ENCODE data around the gene LDB1. TPM values are rescaled to one million over a fixed set of nuclear protein-coding genes. Genes with fewer than 3 reads are reported as not detected.

The LDB1 gene
- total and polyA plus RNA-seq, 2 of the 13 experiments (the other 11 are each of a cell fraction or from before 2014, with no cell fraction given), result 17.2 to 45.5 TPM

DNA sequence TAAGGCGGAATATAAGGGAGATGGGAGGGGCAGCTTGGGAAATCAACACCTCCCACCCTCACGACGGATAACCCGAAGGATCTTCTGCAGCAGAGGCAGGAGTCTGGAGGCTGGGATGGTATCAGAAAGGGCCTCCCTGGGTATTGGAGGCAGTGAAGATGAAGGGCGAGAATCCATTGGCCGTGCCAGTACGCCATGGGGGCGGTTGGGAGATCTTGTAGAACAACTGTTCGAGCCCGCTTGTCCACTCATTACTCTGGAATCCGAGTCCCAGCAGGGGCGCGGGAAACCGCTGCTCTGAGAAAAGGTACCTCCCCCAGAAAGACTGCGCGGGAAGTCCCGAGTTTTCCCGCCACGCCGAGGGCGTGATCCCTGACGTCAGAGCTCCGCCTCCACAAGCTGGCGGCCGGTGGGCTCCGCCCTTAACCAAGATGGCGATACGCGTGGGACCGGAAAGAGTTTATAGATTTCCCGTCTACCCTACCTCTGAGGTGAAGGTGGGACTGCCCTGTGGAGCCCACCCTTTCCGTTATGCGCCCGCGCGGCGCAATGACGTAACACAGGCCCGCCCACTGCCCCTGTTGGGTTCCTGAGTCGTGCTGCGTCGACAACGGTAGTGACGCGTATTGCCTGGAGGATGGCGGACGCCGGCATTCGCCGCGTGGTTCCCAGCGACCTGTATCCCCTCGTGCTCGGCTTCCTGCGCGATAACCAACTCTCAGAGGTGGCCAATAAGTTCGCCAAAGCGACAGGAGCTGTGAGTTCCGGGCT lies 31.8 kb upstream of the LDB1 start, which contains the start of gene NOLC1 (continued):
- TF ChIP-seq, protein P1, sequence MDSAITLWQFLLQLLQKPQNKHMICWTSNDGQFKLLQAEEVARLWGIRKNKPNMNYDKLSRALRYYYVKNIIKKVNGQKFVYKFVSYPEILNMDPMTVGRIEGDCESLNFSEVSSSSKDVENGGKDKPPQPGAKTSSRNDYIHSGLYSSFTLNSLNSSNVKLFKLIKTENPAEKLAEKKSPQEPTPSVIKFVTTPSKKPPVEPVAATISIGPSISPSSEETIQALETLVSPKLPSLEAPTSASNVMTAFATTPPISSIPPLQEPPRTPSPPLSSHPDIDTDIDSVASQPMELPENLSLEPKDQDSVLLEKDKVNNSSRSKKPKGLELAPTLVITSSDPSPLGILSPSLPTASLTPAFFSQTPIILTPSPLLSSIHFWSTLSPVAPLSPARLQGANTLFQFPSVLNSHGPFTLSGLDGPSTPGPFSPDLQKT (CRISPR knock-in tag; IDR thresholded peaks at IDR 0.05; ENCODE audit: borderline replicate concordance), result no peak
- TF ChIP-seq MED8 (CRISPR knock-in tag; IDR thresholded peaks at IDR 0.05; ENCODE audit: insufficient replicate concordance) (no peak), ETV6 (CRISPR knock-in tag; conservative IDR thresholded peaks at IDR 0.05) (peak; percentile 47; the same call in 1 of the 2 replicates), AKAP8 (CRISPR knock-in tag; IDR thresholded peaks at IDR 0.05) (peak; percentile 81), MTA3 (CRISPR knock-in tag; IDR thresholded peaks at IDR 0.05) (no peak), ZNF17 (CRISPR knock-in tag; IDR thresholded peaks at IDR 0.05) (no peak), ZNF205 (CRISPR knock-in tag; IDR thresholded peaks at IDR 0.05) (peak; percentile 45; the same call in 1 of the 2 replicates), POLR2A (IDR thresholded peaks at IDR 0.05; ENCODE audit: insufficient read depth in 1 of 2, low read depth in 2 of 2, low read length in 2 of 2) (peak; percentile 94 to 96), ZFY (CRISPR knock-in tag; IDR thresholded peaks at IDR 0.05) (peak; percentile 93), ZNF468 (CRISPR knock-in tag; IDR thresholded peaks at IDR 0.05) (no peak; the same call in 1 of the 2 replicates), SRF (IDR thresholded peaks at IDR 0.05; ENCODE audit: low read depth, low read length) (peak; percentile 45; the same call in 1 of the 2 replicates), HMG20B (CRISPR knock-in tag; conservative IDR thresholded peaks at IDR 0.05) (no peak), ZNF713 (CRISPR knock-in tag; IDR thresholded peaks at IDR 0.05) (no peak), IKZF4 (CRISPR knock-in tag; IDR thresholded peaks at IDR 0.05; ENCODE audit: borderline replicate concordance, low read depth, not compliant biosample characterization) (no peak), KMT2B (CRISPR knock-in tag; IDR thresholded peaks at IDR 0.05) (peak; percentile 84), FOXK1 (CRISPR knock-in tag; IDR thresholded peaks at IDR 0.05; ENCODE audit: borderline replicate concordance, low read depth) (peak; percentile 83; the same call in 1 of the 2 replicates), AHR (CRISPR knock-in tag; IDR thresholded peaks at IDR 0.05) (peak; percentile 59; the same call in 1 of the 2 replicates), MXD4 (CRISPR knock-in tag; IDR thresholded peaks at IDR 0.05) (peak; percentile 96), ZNF382 (CRISPR knock-in tag; IDR thresholded peaks at IDR 0.05; ENCODE audit: borderline replicate concordance) (no peak), HIVEP1 (CRISPR knock-in tag; IDR thresholded peaks at IDR 0.05) (peak; percentile 93), HOXA5 (CRISPR knock-in tag; IDR thresholded peaks at IDR 0.05) (peak; percentile 82), XBP1 (CRISPR knock-in tag; IDR thresholded peaks at IDR 0.05) (peak; percentile 22)
- TF ChIP-seq, protein P2, sequence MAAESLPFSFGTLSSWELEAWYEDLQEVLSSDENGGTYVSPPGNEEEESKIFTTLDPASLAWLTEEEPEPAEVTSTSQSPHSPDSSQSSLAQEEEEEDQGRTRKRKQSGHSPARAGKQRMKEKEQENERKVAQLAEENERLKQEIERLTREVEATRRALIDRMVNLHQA (CRISPR knock-in tag; IDR thresholded peaks at IDR 0.05), result no peak
- TF ChIP-seq, protein P3, sequence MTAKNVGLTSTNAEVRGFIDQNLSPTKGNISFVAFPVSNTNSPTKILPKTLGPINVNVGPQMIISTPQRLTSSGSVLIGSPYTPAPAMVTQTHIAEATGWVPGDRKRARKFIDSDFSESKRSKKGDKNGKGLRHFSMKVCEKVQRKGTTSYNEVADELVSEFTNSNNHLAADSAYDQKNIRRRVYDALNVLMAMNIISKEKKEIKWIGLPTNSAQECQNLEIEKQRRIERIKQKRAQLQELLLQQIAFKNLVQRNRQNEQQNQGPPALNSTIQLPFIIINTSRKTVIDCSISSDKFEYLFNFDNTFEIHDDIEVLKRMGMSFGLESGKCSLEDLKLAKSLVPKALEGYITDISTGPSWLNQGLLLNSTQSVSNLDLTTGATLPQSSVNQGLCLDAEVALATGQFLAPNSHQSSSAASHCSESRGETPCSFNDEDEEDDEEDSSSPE (CRISPR knock-in tag; IDR thresholded peaks at IDR 0.05), result peak; percentile 100
- TF ChIP-seq, protein P4, sequence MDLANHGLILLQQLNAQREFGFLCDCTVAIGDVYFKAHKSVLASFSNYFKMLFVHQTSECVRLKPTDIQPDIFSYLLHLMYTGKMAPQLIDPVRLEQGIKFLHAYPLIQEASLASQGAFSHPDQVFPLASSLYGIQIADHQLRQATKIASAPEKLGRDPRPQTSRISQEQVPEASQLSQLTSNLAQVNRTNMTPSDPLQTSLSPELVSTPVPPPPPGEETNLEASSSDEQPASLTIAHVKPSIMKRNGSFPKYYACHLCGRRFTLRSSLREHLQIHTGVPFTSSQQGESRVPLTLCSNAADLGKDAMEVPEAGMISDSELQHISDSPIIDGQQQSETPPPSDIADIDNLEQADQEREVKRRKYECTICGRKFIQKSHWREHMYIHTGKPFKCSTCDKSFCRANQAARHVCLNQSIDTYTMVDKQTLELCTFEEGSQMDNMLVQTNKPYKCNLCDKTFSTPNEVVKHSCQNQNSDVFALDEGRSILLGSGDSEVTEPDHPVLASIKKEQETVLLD (CRISPR knock-in tag; IDR thresholded peaks at IDR 0.05; ENCODE audit: low read depth), result peak; percentile 87
- TF ChIP-seq, protein P5, sequence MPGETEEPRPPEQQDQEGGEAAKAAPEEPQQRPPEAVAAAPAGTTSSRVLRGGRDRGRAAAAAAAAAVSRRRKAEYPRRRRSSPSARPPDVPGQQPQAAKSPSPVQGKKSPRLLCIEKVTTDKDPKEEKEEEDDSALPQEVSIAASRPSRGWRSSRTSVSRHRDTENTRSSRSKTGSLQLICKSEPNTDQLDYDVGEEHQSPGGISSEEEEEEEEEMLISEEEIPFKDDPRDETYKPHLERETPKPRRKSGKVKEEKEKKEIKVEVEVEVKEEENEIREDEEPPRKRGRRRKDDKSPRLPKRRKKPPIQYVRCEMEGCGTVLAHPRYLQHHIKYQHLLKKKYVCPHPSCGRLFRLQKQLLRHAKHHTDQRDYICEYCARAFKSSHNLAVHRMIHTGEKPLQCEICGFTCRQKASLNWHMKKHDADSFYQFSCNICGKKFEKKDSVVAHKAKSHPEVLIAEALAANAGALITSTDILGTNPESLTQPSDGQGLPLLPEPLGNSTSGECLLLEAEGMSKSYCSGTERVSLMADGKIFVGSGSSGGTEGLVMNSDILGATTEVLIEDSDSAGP (CRISPR knock-in tag; IDR thresholded peaks at IDR 0.05; ENCODE audit: borderline replicate concordance), result peak; percentile 87
